Transverse colon (tissue), 3 donors: Measurements from ENCODE around the gene VASN.

Source experiments
- CTCF ChIP-seq, 5 experiments: fragments of 200-600 bp in 3 of 5; fragments of 450-650 bp in 2 of 5; sonication (generic) in 3 of 5; IDR thresholded peaks; 1 replicate in 2 of 5; 2 replicates in 3 of 5; pipeline ENCODE4 v1.5.1; 2016 to 2017; ENCODE audit warnings: antibody characterized with exemption in 5 of 5, inconsistent platforms in 3 of 5, mild to moderate bottlenecking in 2 of 5, moderate library complexity in 1 of 5
- POLR2A ChIP-seq: fragments of 450-650 bp; IDR thresholded peaks from one replicate; pipeline ENCODE4 v1.6.1; 2016; ENCODE audit warnings: antibody characterized with exemption, mild to moderate bottlenecking, moderate library complexity

GRCh38 chr16:4365014-4365406, 6.6 kb upstream of the VASN start:
- TF ChIP-seq POLR2A (no peak), CTCF (IDR thresholded peaks at IDR 0.05) (no peak)
